PC-9 (cell line): ENCODE measurements around the gene IGLL5. TPM values are rescaled to one million over a fixed set of nuclear protein-coding genes. Genes with fewer than 3 reads are reported as not detected.

Experiments
- BruUV-seq: library from RNA; stranded (reverse); fragments of 400-500 nt; replicated peaks from 2 replicates; lab custom pipeline; 2021; lab: Mats Ljungman, UMichigan
- CTCF ChIA-PET: fragments of 300-600 bp; sonication (Branson Sonifier 250); formaldehyde crosslinking; loops from one replicate; lab custom pipeline; 2022; ENCODE audit warnings: antibody characterized with exemption; lab: Charles Lee
- POLR2A ChIA-PET: fragments of 300-600 bp; sonication (Branson Sonifier 250); formaldehyde crosslinking; loops from one replicate; lab custom pipeline; 2022; ENCODE audit warnings: antibody characterized with exemption; ENCODE audit not compliant: unreplicated experiment; lab: Charles Lee
- DNase-seq, 2 experiments: peaks; one replicate each; pipeline versions ENCODE4 v3.0.0 to v3.0.0-alpha.2; 2015 to 2022; ENCODE audit warnings: mixed read lengths in 1 of 2
- H2AFZ ChIP-seq: fragments of 200-600 bp; sonication (generic); 2 replicates; pipeline ENCODE4 v1.8.1; 2017; ENCODE audit warnings: antibody characterized with exemption
- H3F3A ChIP-seq: fragments of 200-600 bp; sonication (generic); 2 replicates; pipeline ENCODE4 v1.8.1; 2017; ENCODE audit warnings: antibody characterized with exemption, mild to moderate bottlenecking, low read depth; ENCODE audit not compliant: insufficient read depth
- H3K27ac ChIP-seq: fragments of 200-600 bp; sonication (generic); 2 replicates; pipeline ENCODE4 v1.6.1; 2016; ENCODE audit warnings: mixed run types
- H3K27me3 ChIP-seq: fragments of 200-600 bp; sonication (generic); 2 replicates; pipeline ENCODE4 v1.6.1; 2016; ENCODE audit warnings: low read depth, mixed run types; ENCODE audit not compliant: insufficient read depth
- H3K36me3 ChIP-seq: fragments of 200-600 bp; sonication (generic); 2 replicates; pipeline ENCODE4 v1.6.1; 2016; ENCODE audit warnings: low read depth, mixed run types
- H3K4me1 ChIP-seq: fragments of 200-600 bp; sonication (generic); replicated peaks from 2 replicates; pipeline ENCODE4 v1.6.1; 2016; ENCODE audit warnings: mixed run types; ENCODE audit not compliant: insufficient read depth
- H3K4me2 ChIP-seq: fragments of 200-600 bp; sonication (generic); 2 replicates; pipeline ENCODE4 v1.6.1; 2017; ENCODE audit warnings: mixed run types
- H3K4me3 ChIP-seq: fragments of 200-600 bp; sonication (generic); 2 replicates; pipeline ENCODE4 v1.6.1; 2016; ENCODE audit warnings: mixed run types
- H3K79me2 ChIP-seq: fragments of 200-600 bp; sonication (generic); 2 replicates; pipeline ENCODE4 v1.6.1; 2017; ENCODE audit warnings: low read depth, mixed run types
- H3K9me2 ChIP-seq: fragments of 200-600 bp; sonication (generic); 2 replicates; pipeline ENCODE4 v1.8.1; 2017; ENCODE audit warnings: mild to moderate bottlenecking; ENCODE audit not compliant: insufficient read depth
- H3K9me3 ChIP-seq: fragments of 200-600 bp; sonication (generic); 2 replicates; pipeline ENCODE4 v1.8.1; 2016; ENCODE audit warnings: low read depth; ENCODE audit not compliant: insufficient read depth
- H4K20me1 ChIP-seq: fragments of 200-600 bp; sonication (generic); 2 replicates; pipeline ENCODE4 v1.8.1; 2017; ENCODE audit not compliant: insufficient read depth
- CTCF ChIP-seq: fragments of 200-600 bp; sonication (generic); conservative IDR thresholded peaks from 2 replicates; pipeline ENCODE4 v1.6.1; 2017; ENCODE audit warnings: mixed run types, antibody characterized with exemption, mild to moderate bottlenecking, moderate library complexity
- EZH2 ChIP-seq: fragments of 200-600 bp; sonication (generic); IDR thresholded peaks from 2 replicates; pipeline ENCODE4 v1.8.0; 2017; ENCODE audit warnings: antibody characterized with exemption, low read depth
- intact Hi-C: fragments of 100-400 bp; cut with micrococcal nuclease; formaldehyde crosslinking; loops from one replicate; pipeline ENCODE4 v1.10.0; 2022; ENCODE audit not compliant: unreplicated experiment
- total RNA-seq: library from RNA; stranded (reverse); gene quantifications from 2 replicates; pipeline ENCODE4 v1.2.3, GENCODE V29; 2021

IGLL5 gene
- total RNA-seq, 1 experiment from 2014 or later: not detected

DNA sequence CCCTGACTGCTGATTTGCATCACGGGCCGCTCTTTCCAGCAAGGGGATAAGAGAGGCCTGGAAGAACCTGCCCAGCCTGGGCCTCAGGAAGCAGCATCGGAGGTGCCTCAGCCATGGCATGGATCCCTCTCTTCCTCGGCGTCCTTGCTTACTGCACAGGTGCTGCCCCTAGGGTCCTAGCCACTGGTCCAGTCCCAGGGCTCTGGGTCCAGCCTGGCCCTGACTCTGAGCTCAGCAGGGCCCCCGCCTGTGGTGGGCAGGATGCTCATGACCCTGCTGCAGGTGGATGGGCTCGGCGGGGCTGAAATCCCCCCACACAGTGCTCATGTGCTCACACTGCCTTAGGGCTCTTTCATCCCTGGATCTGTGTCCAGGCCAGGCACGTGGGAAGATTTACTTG lies 7.0 kb upstream of the IGLL5 start:
- intact Hi-C loops: no loop called here
- BruUV-seq: no TSS peak
- ChIA-PET CTCF (no interaction called here), POLR2A (no interaction called here)
- no peak overlapping the region for H3K4me2 ChIP-seq
- H3K9me2 ChIP-seq: no peaks in the 10 kb centered on the region
- H3F3A ChIP-seq: no peaks in the 10 kb centered on the region
- DNase-seq: no peak
- no peak overlapping the region for H3K27ac ChIP-seq
- no peak overlapping the region for H3K4me3 ChIP-seq
- peaks cover 36% of the 10 kb centered on the region for H3K27me3 ChIP-seq
- TF ChIP-seq CTCF (no peak), EZH2 (no peak)
- no peaks in the 10 kb centered on the region for H3K4me1 ChIP-seq
- H3K36me3 ChIP-seq: no peaks in the 10 kb centered on the region
- no peaks in the 10 kb centered on the region for H4K20me1 ChIP-seq
- H2AFZ ChIP-seq: no peak overlapping the region
- no peaks in the 10 kb centered on the region for H3K79me2 ChIP-seq
- H3K9me3 ChIP-seq: no peaks in the 10 kb centered on the region

DNA sequence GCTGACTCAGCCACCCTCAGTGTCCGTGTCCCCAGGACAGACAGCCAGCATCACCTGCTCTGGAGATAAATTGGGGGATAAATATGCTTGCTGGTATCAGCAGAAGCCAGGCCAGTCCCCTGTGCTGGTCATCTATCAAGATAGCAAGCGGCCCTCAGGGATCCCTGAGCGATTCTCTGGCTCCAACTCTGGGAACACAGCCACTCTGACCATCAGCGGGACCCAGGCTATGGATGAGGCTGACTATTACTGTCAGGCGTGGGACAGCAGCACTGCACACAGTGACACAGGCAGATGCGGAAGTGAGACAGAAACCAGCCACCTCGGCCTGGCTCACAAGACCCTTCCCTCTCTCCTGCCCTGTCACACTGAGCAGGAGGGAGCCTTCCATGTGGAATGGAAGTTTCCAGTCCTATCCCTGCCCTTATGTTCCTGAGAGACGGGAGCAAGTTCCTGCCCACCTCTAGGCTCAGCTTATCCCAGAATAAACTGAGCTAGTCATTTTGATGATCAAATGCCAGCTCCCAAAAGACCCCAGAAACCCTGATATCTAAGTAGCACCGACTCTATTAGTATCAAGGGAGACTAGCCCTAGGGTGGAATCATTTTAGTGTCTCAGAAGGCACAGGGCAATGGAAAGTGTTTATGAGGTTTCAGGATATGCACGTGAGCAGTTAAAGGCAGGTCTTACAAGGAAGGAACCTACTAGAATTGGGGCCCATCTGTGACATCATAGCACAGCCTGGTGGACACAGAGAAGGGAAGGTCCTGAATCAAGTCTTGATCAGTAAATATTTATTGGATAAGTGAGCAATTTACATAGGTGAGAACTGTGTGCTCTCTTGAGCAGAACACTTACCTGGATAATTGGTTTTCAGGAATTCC lies 6.3 kb upstream of the IGLL5 start:
- no peaks in the 10 kb centered on the region for H3K4me1 ChIP-seq
- no peaks in the 10 kb centered on the region for H4K20me1 ChIP-seq
- H3K9me3 ChIP-seq: no peaks in the 10 kb centered on the region
- no peak overlapping the region for H3K27ac ChIP-seq
- intact Hi-C loops: no loop called here
- no peaks in the 10 kb centered on the region for H3K36me3 ChIP-seq
- H3K4me2 ChIP-seq: no peak overlapping the region
- peaks cover 43% of the 10 kb centered on the region for H3K27me3 ChIP-seq
- H3K4me3 ChIP-seq: no peak overlapping the region
- POLR2A ChIA-PET: no interaction called here
- H2AFZ ChIP-seq: no peak overlapping the region
- CTCF ChIA-PET: no interaction called here
- H3K79me2 ChIP-seq: no peaks in the 10 kb centered on the region
- no peak for DNase-seq
- BruUV-seq: no TSS peak
- H3K9me2 ChIP-seq: no peaks in the 10 kb centered on the region
- no peaks in the 10 kb centered on the region for H3F3A ChIP-seq
- TF ChIP-seq CTCF: no peak
- TF ChIP-seq EZH2: no peak

DNA sequence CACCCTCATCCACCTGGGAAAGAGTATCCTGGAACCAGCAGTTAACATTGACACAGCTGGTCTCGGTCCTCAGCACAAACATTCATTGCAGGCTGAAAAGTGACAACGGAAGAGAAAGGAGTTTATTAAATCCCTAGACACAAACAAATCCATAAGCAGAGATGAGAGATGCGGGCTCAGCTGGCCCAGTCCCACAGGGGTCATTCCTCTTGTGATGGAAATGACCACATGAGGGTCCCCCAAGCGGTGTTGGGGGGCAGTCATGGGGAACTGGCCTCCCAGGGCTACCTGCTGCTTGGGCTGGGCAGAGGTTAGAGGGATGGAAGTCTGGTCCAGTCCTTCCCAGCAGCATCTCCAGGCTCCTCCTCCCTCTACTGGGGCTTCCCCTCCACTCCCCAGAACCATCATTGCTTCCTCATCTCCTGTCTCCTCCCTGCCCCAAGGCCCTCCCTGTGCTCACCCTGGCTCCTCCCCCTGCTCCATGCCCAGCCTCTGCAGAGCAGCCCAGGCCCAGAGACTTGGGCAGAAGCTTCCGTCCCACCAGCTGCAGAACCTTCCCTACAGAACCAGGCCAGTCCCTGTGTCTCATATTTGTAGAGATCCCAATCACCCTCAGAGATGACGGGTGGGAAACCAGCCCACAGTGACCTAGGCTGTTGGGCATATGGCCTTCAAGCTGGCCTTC lies 5.4 kb upstream of the IGLL5 start:
- Histone ChIP-seq H3F3A (no peaks in the 10 kb centered on the region), H3K79me2 (no peaks in the 10 kb centered on the region), H4K20me1 (no peaks in the 10 kb centered on the region), H3K27me3 (peaks cover 49% of the 10 kb centered on the region), H3K36me3 (no peaks in the 10 kb centered on the region), H3K9me3 (no peaks in the 10 kb centered on the region), H3K4me2 (no peak overlapping the region), H3K27ac (no peak overlapping the region), H3K4me1 (no peaks in the 10 kb centered on the region), H3K9me2 (no peaks in the 10 kb centered on the region), H2AFZ (no peak overlapping the region), H3K4me3 (no peak overlapping the region)
- ChIA-PET CTCF (no interaction called here), POLR2A (no interaction called here)
- no peak for TF ChIP-seq CTCF
- TF ChIP-seq EZH2: no peak
- BruUV-seq: no TSS peak
- intact Hi-C loops: no loop called here
- no peak for DNase-seq
